ENCODE measurements around the gene F2RL2.

Gene F2RL2

GRCh38 chr5:76580981-76581380 is 42.2 kb downstream of the F2RL2 start:
- no peak overlapping the region for H3K27ac ChIP-seq (ENCODE audit: low read length)
- no peaks in the 10 kb centered on the region for H3K9me3 ChIP-seq (ENCODE audit: control insufficient read depth, low read depth, low read length)
- H3K36me3 ChIP-seq (ENCODE audit: control insufficient read depth, low read depth, low read length) = no peaks in the 10 kb centered on the region
- H3K4me3 ChIP-seq (ENCODE audit: low read length) = no peak overlapping the region
- H3K4me1 ChIP-seq (ENCODE audit: control insufficient read depth, low read depth, low read length) = peaks cover 18% of the 10 kb centered on the region
- H3K9ac ChIP-seq (ENCODE audit: low read length) = no peak overlapping the region
- no peaks in the 10 kb centered on the region for H3K27me3 ChIP-seq (ENCODE audit: control insufficient read depth, insufficient read depth, low read length)

GRCh38 chr5:76579166-76579937 is 43.9 kb downstream of the F2RL2 start:
- Histone ChIP-seq H3K36me3 (ENCODE audit: control insufficient read depth, low read depth, low read length) (no peaks in the 10 kb centered on the region), H3K27ac (ENCODE audit: low read length) (no peak overlapping the region), H3K27me3 (ENCODE audit: control insufficient read depth, insufficient read depth, low read length) (no peaks in the 10 kb centered on the region), H3K9ac (ENCODE audit: low read length) (no peak overlapping the region), H3K4me1 (ENCODE audit: control insufficient read depth, low read depth, low read length) (peaks cover 18% of the 10 kb centered on the region), H3K4me3 (ENCODE audit: low read length) (no peak overlapping the region), H3K9me3 (ENCODE audit: control insufficient read depth, low read depth, low read length) (no peaks in the 10 kb centered on the region)

- H3K9me3 ChIP-seq (ENCODE audit: control insufficient read depth, low read depth, low read length) = no peaks in the 10 kb centered on the region
- H3K36me3 ChIP-seq (ENCODE audit: control insufficient read depth, low read depth, low read length) = no peaks in the 10 kb centered on the region
- H3K4me3 ChIP-seq (ENCODE audit: low read length) = no peak overlapping the region
- no peak overlapping the region for H3K27ac ChIP-seq (ENCODE audit: low read length)
- H3K27me3 ChIP-seq (ENCODE audit: control insufficient read depth, insufficient read depth, low read length) = no peaks in the 10 kb centered on the region
- no peak overlapping the region for H3K9ac ChIP-seq (ENCODE audit: low read length)
- peaks cover 9% of the 10 kb centered on the region for H3K4me1 ChIP-seq (ENCODE audit: control insufficient read depth, low read depth, low read length)
These were observed 46.2 kb downstream of the F2RL2 start for GRCh38 chr5:76576996-76577395.

DNA sequence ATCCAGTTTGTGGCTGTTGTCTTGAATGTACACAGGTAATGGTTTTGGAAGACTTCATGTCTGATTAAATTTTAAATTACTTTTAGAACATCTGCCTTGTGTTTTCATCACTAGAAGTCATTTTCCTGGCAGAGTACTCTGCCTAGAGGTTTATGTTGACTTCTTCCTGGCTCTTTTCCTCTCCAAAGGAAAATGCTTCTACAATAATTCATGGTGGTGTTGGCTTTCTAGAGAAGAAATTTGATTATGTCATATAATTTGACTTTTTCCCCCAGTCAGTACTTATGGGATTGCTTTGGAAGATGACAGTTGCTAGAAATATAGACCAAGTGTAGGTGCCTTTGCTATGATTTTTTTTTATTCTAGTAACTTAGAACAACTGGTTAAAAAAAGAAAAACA is 46.8 kb downstream of the F2RL2 start:
- no peaks in the 10 kb centered on the region for H3K9me3 ChIP-seq (ENCODE audit: control insufficient read depth, low read depth, low read length)
- H3K27ac ChIP-seq (ENCODE audit: low read length) = no peak overlapping the region
- no peak overlapping the region for H3K4me3 ChIP-seq (ENCODE audit: low read length)
- no peak overlapping the region for H3K9ac ChIP-seq (ENCODE audit: low read length)
- H3K4me1 ChIP-seq (ENCODE audit: control insufficient read depth, low read depth, low read length) = peaks cover 5% of the 10 kb centered on the region
- no peaks in the 10 kb centered on the region for H3K27me3 ChIP-seq (ENCODE audit: control insufficient read depth, insufficient read depth, low read length)
- H3K36me3 ChIP-seq (ENCODE audit: control insufficient read depth, low read depth, low read length) = no peaks in the 10 kb centered on the region

DNA sequence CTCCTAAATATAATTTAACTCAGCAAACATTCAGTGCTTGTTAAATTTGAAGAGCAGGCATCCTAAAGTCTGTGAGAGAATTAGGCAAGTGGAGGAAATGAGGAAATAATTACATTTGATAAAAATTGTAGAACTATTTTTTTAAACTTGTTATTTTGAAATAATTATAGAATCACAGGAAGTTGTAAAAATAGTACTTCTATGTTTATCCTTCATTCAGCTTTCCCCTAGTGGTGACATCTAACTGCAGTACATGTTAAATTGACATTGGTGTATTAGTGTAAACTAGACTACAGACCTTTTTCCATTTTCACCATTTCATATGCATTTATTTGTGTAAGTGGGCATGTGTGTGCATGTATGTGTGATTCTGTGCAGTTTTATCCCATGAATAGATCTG is 51.6 kb downstream of the F2RL2 start:
- Histone ChIP-seq H3K27me3 (ENCODE audit: control insufficient read depth, insufficient read depth, low read length) (no peaks in the 10 kb centered on the region), H3K4me3 (ENCODE audit: low read length) (no peak overlapping the region), H3K9ac (ENCODE audit: low read length) (no peak overlapping the region), H3K36me3 (ENCODE audit: control insufficient read depth, low read depth, low read length) (no peaks in the 10 kb centered on the region), H3K4me1 (ENCODE audit: control insufficient read depth, low read depth, low read length) (no peaks in the 10 kb centered on the region), H3K9me3 (ENCODE audit: control insufficient read depth, low read depth, low read length) (no peaks in the 10 kb centered on the region), H3K27ac (ENCODE audit: low read length) (no peak overlapping the region)

DNA sequence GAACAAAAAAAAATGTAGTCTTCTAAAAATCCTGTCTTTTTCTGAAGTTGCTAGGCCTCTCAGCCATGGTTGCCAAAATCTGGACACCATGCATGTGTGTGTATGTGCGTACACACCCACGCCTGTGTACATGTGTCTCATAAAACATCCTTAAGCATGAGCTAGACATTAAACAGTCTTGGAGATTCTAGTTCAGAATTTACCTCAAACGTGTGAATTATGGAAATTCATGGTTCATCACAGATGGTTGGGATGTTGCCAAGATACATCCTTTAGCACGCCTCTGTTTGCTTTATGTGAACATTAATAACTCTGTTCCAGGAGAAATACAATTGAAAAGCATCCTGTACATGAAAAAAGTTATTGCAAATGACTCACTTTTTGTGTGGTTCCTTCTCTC is 53.0 kb downstream of the F2RL2 start:
- Histone ChIP-seq H3K4me1 (ENCODE audit: control insufficient read depth, low read depth, low read length) (no peaks in the 10 kb centered on the region), H3K27me3 (ENCODE audit: control insufficient read depth, insufficient read depth, low read length) (no peaks in the 10 kb centered on the region), H3K27ac (ENCODE audit: low read length) (no peak overlapping the region), H3K4me3 (ENCODE audit: low read length) (no peak overlapping the region), H3K9me3 (ENCODE audit: control insufficient read depth, low read depth, low read length) (no peaks in the 10 kb centered on the region), H3K36me3 (ENCODE audit: control insufficient read depth, low read depth, low read length) (no peaks in the 10 kb centered on the region), H3K9ac (ENCODE audit: low read length) (no peak overlapping the region)

Measured in iPS-18a (cell line).